ENCODE data around the gene STK38. TPM values are rescaled to one million over a fixed set of nuclear protein-coding genes. Genes with fewer than 3 reads are reported as not detected.

The STK38 gene
- total RNA-seq, 1 donor from 2014 or later = 10.5 TPM

GRCh38 chr6:36566418-36566905, 19.2 kb upstream of the STK38 start:
- no peak for DNase-seq (ENCODE audit: low read depth in 2 of 2)

GRCh38 chr6:36563928-36564284, 16.6 kb upstream of the STK38 start:
- no peak for DNase-seq (ENCODE audit: low read depth in 2 of 2)

GRCh38 chr6:36563237-36563927, 16.1 kb upstream of the STK38 start:
- no peak for DNase-seq (ENCODE audit: low read depth in 2 of 2)

- DNase-seq (ENCODE audit: low read depth in 2 of 2) = no peak
Measured at GRCh38 chr6:36560822-36561221, 13.5 kb upstream of the STK38 start.

- no peak for DNase-seq (ENCODE audit: low read depth in 2 of 2)
Measured at GRCh38 chr6:36559011-36559793, 11.9 kb upstream of the STK38 start.

- no peak for DNase-seq (ENCODE audit: low read depth in 2 of 2)
Measured at GRCh38 chr6:36556281-36556680, 9.0 kb upstream of the STK38 start.

- DNase-seq (ENCODE audit: low read depth in 2 of 2) = no peak
Measured at GRCh38 chr6:36555750-36556252, 8.5 kb upstream of the STK38 start.

GRCh38 chr6:36550473-36551000, 3.3 kb upstream of the STK38 start:
- DNase-seq (ENCODE audit: low read depth in 2 of 2) = no peak

- no peak for DNase-seq (ENCODE audit: low read depth in 2 of 2)
Measured at GRCh38 chr6:36548401-36548743, 1.1 kb upstream of the STK38 start.

- no peak for DNase-seq (ENCODE audit: low read depth in 2 of 2)
Measured at GRCh38 chr6:36547646-36548400, 544 bp upstream of the STK38 start.

GRCh38 chr6:36546308-36546919, 865 bp downstream of the STK38 start:
- peak in 1 of 2 donors; percentile 46 for DNase-seq (ENCODE audit: low read depth in 2 of 2)

- DNase-seq (ENCODE audit: low read depth in 2 of 2) = no peak
Measured at GRCh38 chr6:36545767-36546307, 1.4 kb downstream of the STK38 start.

GRCh38 chr6:36544228-36544627, 3.1 kb downstream of the STK38 start:
- DNase-seq (ENCODE audit: low read depth in 2 of 2) = no peak

- no peak for DNase-seq (ENCODE audit: low read depth in 2 of 2)
Measured at GRCh38 chr6:36542041-36542440, 5.2 kb downstream of the STK38 start.

GRCh38 chr6:36539814-36540568, 7.3 kb downstream of the STK38 start:
- DNase-seq (ENCODE audit: low read depth in 2 of 2) = no peak

- no peak for DNase-seq (ENCODE audit: low read depth in 2 of 2)
Measured at GRCh38 chr6:36536873-36537547, 10.3 kb downstream of the STK38 start.

- DNase-seq (ENCODE audit: low read depth in 2 of 2) = no peak
Measured at GRCh38 chr6:36533321-36533720, 14.0 kb downstream of the STK38 start.

GRCh38 chr6:36526066-36526465, 21.2 kb downstream of the STK38 start:
- no peak for DNase-seq (ENCODE audit: low read depth in 2 of 2)

GRCh38 chr6:36525346-36525745, 21.9 kb downstream of the STK38 start:
- DNase-seq (ENCODE audit: low read depth in 2 of 2) = no peak

GRCh38 chr6:36524871-36525270, 22.4 kb downstream of the STK38 start:
- no peak for DNase-seq (ENCODE audit: low read depth in 2 of 2)
